Measurements from ENCODE around the gene CNNM1. TPM values are rescaled to one million over a fixed set of nuclear protein-coding genes. Genes with fewer than 3 reads are reported as not detected.

Gene CNNM1
- polyA plus RNA-seq, 1 experiment = 1.3 TPM

- H3K27me3 ChIP-seq (ENCODE audit: control insufficient read depth, insufficient read depth, low read length) = no peaks in the 10 kb centered on the region
- H3K36me3 ChIP-seq (ENCODE audit: control insufficient read depth, insufficient read depth, low read length) = no peaks in the 10 kb centered on the region
- no peak overlapping the region for H3K4me3 ChIP-seq (ENCODE audit: low read depth, low read length)
- POLR2A ChIA-PET = no interaction called here
- no peak for DNase-seq (ENCODE audit: low read depth)
- TF ChIP-seq, protein P1, sequence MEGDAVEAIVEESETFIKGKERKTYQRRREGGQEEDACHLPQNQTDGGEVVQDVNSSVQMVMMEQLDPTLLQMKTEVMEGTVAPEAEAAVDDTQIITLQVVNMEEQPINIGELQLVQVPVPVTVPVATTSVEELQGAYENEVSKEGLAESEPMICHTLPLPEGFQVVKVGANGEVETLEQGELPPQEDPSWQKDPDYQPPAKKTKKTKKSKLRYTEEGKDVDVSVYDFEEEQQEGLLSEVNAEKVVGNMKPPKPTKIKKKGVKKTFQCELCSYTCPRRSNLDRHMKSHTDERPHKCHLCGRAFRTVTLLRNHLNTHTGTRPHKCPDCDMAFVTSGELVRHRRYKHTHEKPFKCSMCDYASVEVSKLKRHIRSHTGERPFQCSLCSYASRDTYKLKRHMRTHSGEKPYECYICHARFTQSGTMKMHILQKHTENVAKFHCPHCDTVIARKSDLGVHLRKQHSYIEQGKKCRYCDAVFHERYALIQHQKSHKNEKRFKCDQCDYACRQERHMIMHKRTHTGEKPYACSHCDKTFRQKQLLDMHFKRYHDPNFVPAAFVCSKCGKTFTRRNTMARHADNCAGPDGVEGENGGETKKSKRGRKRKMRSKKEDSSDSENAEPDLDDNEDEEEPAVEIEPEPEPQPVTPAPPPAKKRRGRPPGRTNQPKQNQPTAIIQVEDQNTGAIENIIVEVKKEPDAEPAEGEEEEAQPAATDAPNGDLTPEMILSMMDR (IDR thresholded peaks at IDR 0.05; ENCODE audit: insufficient read depth, low read depth, low read length) = no peak
- CTCF ChIA-PET = no interaction called here
Measured at GRCh38 chr10:99344715-99345114, 15.6 kb downstream of the CNNM1 start.

DNA sequence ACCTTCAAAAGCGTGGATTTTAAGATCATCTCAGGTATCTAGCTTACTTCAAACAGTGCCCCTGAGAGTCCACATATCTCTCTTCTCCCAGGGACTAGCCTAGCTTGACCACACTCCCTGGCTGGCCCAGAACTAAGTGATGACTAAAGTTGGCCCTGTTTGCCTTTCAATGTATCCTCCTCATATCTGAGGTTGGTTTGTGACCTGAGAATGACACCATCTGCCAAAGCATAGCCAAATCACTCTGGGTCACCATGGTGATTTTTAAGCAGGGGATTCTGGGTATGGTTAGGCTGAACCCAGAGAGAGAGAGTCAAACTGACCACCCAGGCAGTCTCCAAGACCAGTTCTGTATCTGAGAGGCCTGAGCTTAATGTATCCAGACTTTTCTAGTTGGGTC lies 16.2 kb downstream of the CNNM1 start:
- no peaks in the 10 kb centered on the region for H3K36me3 ChIP-seq (ENCODE audit: control insufficient read depth, insufficient read depth, low read length)
- POLR2A ChIA-PET = no interaction called here
- H3K4me3 ChIP-seq (ENCODE audit: low read depth, low read length) = no peak overlapping the region
- TF ChIP-seq, protein P1 (IDR thresholded peaks at IDR 0.05; ENCODE audit: insufficient read depth, low read depth, low read length) = no peak
- peak; percentile 48 for DNase-seq (ENCODE audit: low read depth)
- CTCF ChIA-PET = interaction anchor here (0.6 kb wide), 1 partner anchor 72 kb away, joined by 3 read pairs; no protein-coding TSS in a partner anchor
- H3K27me3 ChIP-seq (ENCODE audit: control insufficient read depth, insufficient read depth, low read length) = no peaks in the 10 kb centered on the region

GRCh38 chr10:99346247-99346646 lies 17.1 kb downstream of the CNNM1 start:
- H3K27me3 ChIP-seq (ENCODE audit: control insufficient read depth, insufficient read depth, low read length) = no peaks in the 10 kb centered on the region
- ChIA-PET POLR2A (no interaction called here), CTCF (interaction anchor here (0.6 kb wide), 1 partner anchor 71 kb away, joined by 3 read pairs; no protein-coding TSS in a partner anchor)
- DNase-seq (ENCODE audit: low read depth) = peak; percentile 72
- H3K4me3 ChIP-seq (ENCODE audit: low read depth, low read length) = no peak overlapping the region
- TF ChIP-seq, protein P1 (IDR thresholded peaks at IDR 0.05; ENCODE audit: insufficient read depth, low read depth, low read length) = no peak
- H3K36me3 ChIP-seq (ENCODE audit: control insufficient read depth, insufficient read depth, low read length) = no peaks in the 10 kb centered on the region

DNA sequence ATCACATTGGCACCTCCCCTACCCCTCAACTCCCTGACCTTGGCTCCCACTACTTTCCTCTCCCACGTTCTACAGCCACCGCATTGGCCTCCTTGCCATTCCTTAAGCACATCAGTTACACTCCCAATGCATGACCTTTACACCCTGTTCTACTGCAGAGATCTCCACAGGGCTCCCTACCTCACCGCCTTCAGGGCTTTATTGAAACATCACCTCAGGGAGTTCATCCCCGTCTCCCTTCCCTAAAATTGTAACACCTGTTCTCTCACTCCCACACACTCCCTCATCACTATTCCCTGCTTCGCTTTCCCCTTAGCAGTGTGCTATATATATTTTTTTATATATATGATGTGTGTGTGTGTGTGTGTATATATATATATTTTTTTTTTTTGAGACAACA lies 18.5 kb downstream of the CNNM1 start:
- TF ChIP-seq, protein P1 (IDR thresholded peaks at IDR 0.05; ENCODE audit: insufficient read depth, low read depth, low read length) = no peak
- Histone ChIP-seq H3K36me3 (ENCODE audit: control insufficient read depth, insufficient read depth, low read length) (no peaks in the 10 kb centered on the region), H3K4me3 (ENCODE audit: low read depth, low read length) (no peak overlapping the region), H3K27me3 (ENCODE audit: control insufficient read depth, insufficient read depth, low read length) (no peaks in the 10 kb centered on the region)
- ChIA-PET CTCF (interaction anchor here (1.0 kb wide), 1 partner anchor 11 kb away, joined by 3 read pairs; no protein-coding TSS in a partner anchor), POLR2A (no interaction called here)
- DNase-seq (ENCODE audit: low read depth) = no peak

- H3K36me3 ChIP-seq (ENCODE audit: control insufficient read depth, insufficient read depth, low read length) = no peaks in the 10 kb centered on the region
- no peak for DNase-seq (ENCODE audit: low read depth)
- ChIA-PET CTCF (no interaction called here), POLR2A (no interaction called here)
- H3K4me3 ChIP-seq (ENCODE audit: low read depth, low read length) = no peak overlapping the region
- no peaks in the 10 kb centered on the region for H3K27me3 ChIP-seq (ENCODE audit: control insufficient read depth, insufficient read depth, low read length)
- TF ChIP-seq, protein P1 (IDR thresholded peaks at IDR 0.05; ENCODE audit: insufficient read depth, low read depth, low read length) = no peak
Measured at GRCh38 chr10:99353182-99353581, 24.0 kb downstream of the CNNM1 start.
